Brain microvascular endothelial cell (primary cell): ENCODE data around the gene GNAZ.

ENCODE experiments used
- DNase-seq: peaks from one replicate; pipeline ENCODE4 v3.0.0-alpha.2; 2020
- H3K27ac ChIP-seq: fragments of 250-450 bp; sonication (Bioruptor Pico); 2 replicates; pipeline ENCODE4 v1.5.1; 2020; ENCODE audit warnings: mild to moderate bottlenecking, moderate library complexity
- H3K27me3 ChIP-seq: fragments of 250-450 bp; sonication (Bioruptor Pico); replicated peaks from 2 replicates; pipeline ENCODE4 v1.5.1; 2020; ENCODE audit warnings: mild to moderate bottlenecking
- H3K36me3 ChIP-seq: fragments of 250-450 bp; sonication (Bioruptor Pico); replicated peaks from 2 replicates; pipeline ENCODE4 v1.5.1; 2020; ENCODE audit warnings: mild to moderate bottlenecking
- H3K4me3 ChIP-seq: 2 replicates; pipeline ENCODE4 v1.5.1; 2011; ENCODE audit warnings: low read depth, mild to moderate bottlenecking, control low read depth, low read length, moderate library complexity
- in situ Hi-C: cut with HindIII; loops from 2 replicates; pipeline ENCODE4 v1.10.0; 2017; ENCODE audit warnings: low sequenced_read_pairs, low pct_ligation_motif_present
- TF ChIP-seq, protein P1 (sequence below): IDR thresholded peaks from 2 replicates; pipeline ENCODE4 v1.5.1; 2011; ENCODE audit warnings: low read depth, mild to moderate bottlenecking, moderate library complexity, low read length, control low read depth, inconsistent platforms; ENCODE audit errors: missing control alignments

GNAZ gene

GRCh38 chr22:23122992-23123803 is 52.9 kb downstream of the GNAZ start:
- H3K27ac ChIP-seq = no peak overlapping the region
- H3K27me3 ChIP-seq = peaks cover 20% of the 10 kb centered on the region
- TF ChIP-seq, protein P1, sequence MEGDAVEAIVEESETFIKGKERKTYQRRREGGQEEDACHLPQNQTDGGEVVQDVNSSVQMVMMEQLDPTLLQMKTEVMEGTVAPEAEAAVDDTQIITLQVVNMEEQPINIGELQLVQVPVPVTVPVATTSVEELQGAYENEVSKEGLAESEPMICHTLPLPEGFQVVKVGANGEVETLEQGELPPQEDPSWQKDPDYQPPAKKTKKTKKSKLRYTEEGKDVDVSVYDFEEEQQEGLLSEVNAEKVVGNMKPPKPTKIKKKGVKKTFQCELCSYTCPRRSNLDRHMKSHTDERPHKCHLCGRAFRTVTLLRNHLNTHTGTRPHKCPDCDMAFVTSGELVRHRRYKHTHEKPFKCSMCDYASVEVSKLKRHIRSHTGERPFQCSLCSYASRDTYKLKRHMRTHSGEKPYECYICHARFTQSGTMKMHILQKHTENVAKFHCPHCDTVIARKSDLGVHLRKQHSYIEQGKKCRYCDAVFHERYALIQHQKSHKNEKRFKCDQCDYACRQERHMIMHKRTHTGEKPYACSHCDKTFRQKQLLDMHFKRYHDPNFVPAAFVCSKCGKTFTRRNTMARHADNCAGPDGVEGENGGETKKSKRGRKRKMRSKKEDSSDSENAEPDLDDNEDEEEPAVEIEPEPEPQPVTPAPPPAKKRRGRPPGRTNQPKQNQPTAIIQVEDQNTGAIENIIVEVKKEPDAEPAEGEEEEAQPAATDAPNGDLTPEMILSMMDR = no peak
- H3K36me3 ChIP-seq = no peaks in the 10 kb centered on the region
- DNase-seq = no peak
- H3K4me3 ChIP-seq = no peak overlapping the region
- in situ Hi-C loops = no loop called here

GRCh38 chr22:23123804-23124254 is 53.5 kb downstream of the GNAZ start:
- DNase-seq = no peak
- Histone ChIP-seq H3K27ac (no peak overlapping the region), H3K27me3 (peaks cover 20% of the 10 kb centered on the region), H3K36me3 (no peaks in the 10 kb centered on the region), H3K4me3 (no peak overlapping the region)
- in situ Hi-C loops = no loop called here
- TF ChIP-seq, protein P1 = no peak

DNA sequence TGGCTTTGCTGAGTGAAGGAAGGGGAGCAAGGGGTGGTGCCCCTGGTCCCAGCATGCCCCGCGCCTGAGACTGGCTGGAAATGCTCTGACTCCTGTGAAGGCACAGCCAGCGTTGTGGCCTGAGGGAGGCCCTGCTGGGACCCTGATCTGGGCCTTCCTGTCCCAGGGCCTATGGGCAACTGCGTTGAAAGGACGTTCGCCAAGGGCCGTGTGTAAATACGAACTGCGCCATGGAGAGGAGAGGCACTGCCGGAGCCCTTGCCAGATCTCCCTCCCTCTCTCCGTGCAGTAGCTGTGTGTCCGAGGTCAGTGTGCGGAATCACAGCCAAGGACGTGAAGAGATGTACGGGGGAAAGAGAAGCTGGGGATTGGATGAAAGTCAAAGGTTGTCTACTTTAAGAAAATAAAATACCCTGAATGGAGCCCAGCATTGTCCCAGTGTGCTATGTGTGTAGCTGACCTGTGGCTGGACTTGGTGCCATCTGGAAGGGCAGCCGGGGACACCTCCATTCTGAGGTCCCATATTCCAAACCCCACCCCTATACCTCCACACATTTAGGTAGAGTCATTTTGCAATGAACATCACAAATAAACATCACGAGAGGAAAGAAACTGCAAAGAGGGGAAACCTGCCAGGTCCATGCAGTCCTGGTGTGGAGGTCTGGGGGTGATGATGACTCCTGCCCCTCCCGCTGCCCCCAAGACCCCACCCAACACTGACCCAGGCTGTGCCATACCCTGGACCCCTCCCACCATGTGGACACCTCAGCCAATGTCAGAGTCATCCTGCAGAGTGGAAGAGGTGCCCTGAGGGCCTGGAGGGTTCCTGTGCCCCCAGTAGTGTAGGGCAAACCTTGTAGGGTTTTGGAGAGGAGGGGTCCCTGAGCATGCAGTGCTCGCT is 54.5 kb downstream of the GNAZ start:
- no peak for DNase-seq
- Histone ChIP-seq H3K27me3 (peaks cover 20% of the 10 kb centered on the region), H3K36me3 (no peaks in the 10 kb centered on the region), H3K27ac (no peak overlapping the region), H3K4me3 (no peak overlapping the region)
- TF ChIP-seq, protein P1 = no peak
- in situ Hi-C loops = no loop called here

DNA sequence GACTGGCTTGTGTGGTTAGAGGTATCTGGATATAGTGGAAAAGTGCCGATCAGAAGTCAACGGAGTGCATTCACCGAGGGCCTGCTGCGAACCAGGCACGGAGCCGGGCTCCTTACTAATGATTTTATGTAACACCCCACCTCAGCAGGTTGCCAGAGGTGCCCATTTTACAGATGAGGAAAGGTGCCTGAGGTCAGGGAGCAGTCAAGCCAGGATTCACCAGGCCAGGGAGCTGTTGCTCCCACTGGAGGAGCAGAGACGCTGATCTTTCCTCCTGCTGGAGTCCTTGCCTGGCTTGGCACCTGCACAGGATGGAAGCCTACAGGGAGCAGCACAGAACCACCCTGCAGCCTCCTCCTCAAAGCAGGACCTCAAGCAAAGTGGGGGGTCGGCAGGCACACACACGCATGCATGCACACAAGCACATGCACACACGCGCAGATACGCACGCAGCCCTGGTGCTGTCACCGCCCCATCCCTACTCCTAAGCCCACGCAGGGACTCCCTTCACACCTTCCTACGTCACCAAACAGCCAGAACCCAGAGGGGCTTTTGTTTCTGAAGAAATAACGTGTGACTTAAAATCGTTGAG is 55.3 kb downstream of the GNAZ start:
- TF ChIP-seq, protein P1 = no peak
- no peak for DNase-seq
- Histone ChIP-seq H3K36me3 (no peaks in the 10 kb centered on the region), H3K27me3 (peaks cover 20% of the 10 kb centered on the region), H3K27ac (no peak overlapping the region), H3K4me3 (no peak overlapping the region)
- in situ Hi-C loops = no loop called here

DNA sequence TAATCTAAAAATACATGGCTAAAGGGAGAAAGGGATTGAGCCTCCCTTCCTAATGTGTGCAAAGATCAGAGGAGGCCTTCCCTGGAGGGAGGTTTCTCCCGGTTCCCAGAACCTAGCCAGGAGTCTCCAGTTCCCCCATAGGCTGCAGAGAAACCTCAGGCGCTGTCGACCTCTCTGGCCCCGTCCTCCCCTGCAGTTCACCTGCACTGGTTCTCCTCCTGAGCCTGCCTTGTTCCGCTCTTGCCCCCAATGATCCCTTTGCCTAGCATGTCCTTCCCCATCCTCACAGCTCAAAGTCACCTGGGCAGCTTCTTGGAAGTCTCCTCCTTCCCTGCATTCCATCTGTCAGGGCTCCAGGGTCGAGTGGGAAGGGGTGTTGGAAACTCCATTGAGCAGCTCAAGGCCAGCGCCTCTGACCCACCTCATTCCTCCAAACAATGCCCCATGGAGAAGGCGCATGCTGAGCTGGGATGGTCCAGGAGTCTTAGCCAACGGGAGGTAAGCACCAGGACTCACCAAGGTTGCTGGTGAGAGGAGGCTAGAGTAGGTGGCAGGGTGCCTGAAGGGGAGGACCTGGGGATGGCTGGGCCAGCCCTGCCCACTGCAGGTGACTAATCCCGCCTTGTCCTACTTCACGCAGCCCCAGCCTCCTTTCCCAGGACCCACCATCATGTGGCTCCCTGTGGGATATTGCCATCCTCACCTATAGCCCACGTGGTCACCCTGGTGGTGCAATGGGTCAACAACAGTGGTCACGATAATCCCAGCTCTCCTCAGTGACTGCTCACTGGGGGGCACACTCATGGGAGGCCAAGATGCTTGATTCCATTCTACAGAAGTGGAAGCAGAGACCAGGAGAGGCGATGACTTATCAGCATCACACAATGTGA is 56.1 kb downstream of the GNAZ start:
- Histone ChIP-seq H3K36me3 (no peaks in the 10 kb centered on the region), H3K4me3 (no peak overlapping the region), H3K27me3 (peaks cover 15% of the 10 kb centered on the region), H3K27ac (no peak overlapping the region)
- in situ Hi-C loops = no loop called here
- no peak for DNase-seq
- TF ChIP-seq, protein P1 = no peak
